Trophoblast cell (in vitro differentiated cells and primary cell): ENCODE data around the gene CENPX.

Source experiments
- DNase-seq, 2 donors: peaks; one replicate each; pipeline ENCODE4 v3.0.0-alpha.2; 2016
- H2AFZ ChIP-seq: 2 replicates; pipeline ENCODE4 v1.6.1; 2013; ENCODE audit warnings: low read length, moderate library complexity, mild to moderate bottlenecking; ENCODE audit not compliant: insufficient read depth, poor library complexity
- H2AK5ac ChIP-seq: 2 replicates; pipeline ENCODE4 v1.6.1; 2013; ENCODE audit warnings: mild to moderate bottlenecking, low read length
- H2BK120ac ChIP-seq: 2 replicates; pipeline ENCODE4 v1.6.1; 2013; ENCODE audit warnings: low read length, mild to moderate bottlenecking, moderate library complexity; ENCODE audit not compliant: insufficient read depth, poor library complexity
- H2BK12ac ChIP-seq: 2 replicates; pipeline ENCODE4 v1.6.1; 2013; ENCODE audit warnings: mild to moderate bottlenecking, low read length, moderate library complexity
- H2BK5ac ChIP-seq: 2 replicates; pipeline ENCODE4 v1.6.1; 2013; ENCODE audit warnings: low read length, low read depth, moderate library complexity, mild to moderate bottlenecking; ENCODE audit not compliant: poor library complexity
- H3K14ac ChIP-seq: 2 replicates; pipeline ENCODE4 v1.6.1; 2013; ENCODE audit warnings: mild to moderate bottlenecking, low read length
- H3K18ac ChIP-seq: 2 replicates; pipeline ENCODE4 v1.6.1; 2013; ENCODE audit warnings: mild to moderate bottlenecking, low read length
- H3K23ac ChIP-seq: 2 replicates; pipeline ENCODE4 v1.6.1; 2013; ENCODE audit warnings: low read length
- H3K27ac ChIP-seq: 2 replicates; pipeline ENCODE4 v1.5.1; 2013; ENCODE audit warnings: low read depth, mild to moderate bottlenecking, inconsistent platforms, low read length, moderate library complexity
- H3K27me3 ChIP-seq: 2 replicates; pipeline ENCODE4 v1.6.1; 2013; ENCODE audit warnings: inconsistent platforms, mild to moderate bottlenecking, low read length, moderate library complexity; ENCODE audit not compliant: insufficient read depth
- H3K36me3 ChIP-seq, 2 experiments: 1 replicate in 1 of 2; 2 replicates in 1 of 2; pipeline ENCODE4 v1.6.1; 2013; ENCODE audit warnings: low read length in 2 of 2, mild to moderate bottlenecking in 2 of 2, moderate library complexity in 1 of 2; ENCODE audit not compliant: insufficient read depth in 2 of 2, control insufficient read depth in 1 of 2
- H3K4ac ChIP-seq: 2 replicates; pipeline ENCODE4 v1.6.1; 2013; ENCODE audit warnings: low read depth, mild to moderate bottlenecking, low read length, moderate library complexity
- H3K4me1 ChIP-seq, 2 experiments: 1 replicate in 1 of 2; 2 replicates in 1 of 2; pipeline ENCODE4 v1.6.1; 2013; ENCODE audit warnings: low read length in 2 of 2, mild to moderate bottlenecking in 2 of 2, moderate library complexity in 1 of 2; ENCODE audit not compliant: insufficient read depth in 2 of 2, control insufficient read depth in 1 of 2
- H3K4me2 ChIP-seq: 2 replicates; pipeline ENCODE4 v1.6.1; 2013; ENCODE audit warnings: inconsistent platforms, mild to moderate bottlenecking, low read length, moderate library complexity
- H3K4me3 ChIP-seq: 2 replicates; pipeline ENCODE4 v1.5.1; 2013; ENCODE audit warnings: mild to moderate bottlenecking, low read depth, low read length, inconsistent platforms
- H3K79me1 ChIP-seq: one replicate; pipeline ENCODE4 v1.6.1; 2013; ENCODE audit warnings: low read length
- H3K79me2 ChIP-seq: 2 replicates; pipeline ENCODE4 v1.6.1; 2013; ENCODE audit warnings: low read length, mild to moderate bottlenecking; ENCODE audit not compliant: control insufficient read depth, insufficient read depth, poor library complexity
- H3K9ac ChIP-seq: 2 replicates; pipeline ENCODE4 v1.6.1; 2013; ENCODE audit warnings: mild to moderate bottlenecking, low read length
- H3K9me3 ChIP-seq: 2 replicates; pipeline ENCODE4 v1.6.1; 2013; ENCODE audit warnings: low read depth, mild to moderate bottlenecking, control low read depth, inconsistent platforms, low read length; ENCODE audit not compliant: insufficient read depth
- H4K12ac ChIP-seq: 2 replicates; pipeline ENCODE4 v1.6.1; 2013; ENCODE audit warnings: low read depth, mild to moderate bottlenecking, low read length, moderate library complexity
- H4K8ac ChIP-seq: 2 replicates; pipeline ENCODE4 v1.6.1; 2013; ENCODE audit warnings: low read depth, mild to moderate bottlenecking, low read length, moderate library complexity
- H4K91ac ChIP-seq: one replicate; pipeline ENCODE4 v1.6.1; 2013; ENCODE audit warnings: low read depth, mild to moderate bottlenecking, low read length, moderate library complexity
- WGBS: extraction: QIAGEN DNeasy Blood & Tissue Kit; methylation state at CpG from one replicate; pipeline ENCODE4 v1.1.7; 2013; ENCODE audit warnings: missing lambda C conversion rate; ENCODE audit not compliant: insufficient read length, insufficient coverage; ENCODE audit errors: extremely low coverage; 5-methylcytosine and 5-hydroxymethylcytosine counted together

The CENPX gene

DNA sequence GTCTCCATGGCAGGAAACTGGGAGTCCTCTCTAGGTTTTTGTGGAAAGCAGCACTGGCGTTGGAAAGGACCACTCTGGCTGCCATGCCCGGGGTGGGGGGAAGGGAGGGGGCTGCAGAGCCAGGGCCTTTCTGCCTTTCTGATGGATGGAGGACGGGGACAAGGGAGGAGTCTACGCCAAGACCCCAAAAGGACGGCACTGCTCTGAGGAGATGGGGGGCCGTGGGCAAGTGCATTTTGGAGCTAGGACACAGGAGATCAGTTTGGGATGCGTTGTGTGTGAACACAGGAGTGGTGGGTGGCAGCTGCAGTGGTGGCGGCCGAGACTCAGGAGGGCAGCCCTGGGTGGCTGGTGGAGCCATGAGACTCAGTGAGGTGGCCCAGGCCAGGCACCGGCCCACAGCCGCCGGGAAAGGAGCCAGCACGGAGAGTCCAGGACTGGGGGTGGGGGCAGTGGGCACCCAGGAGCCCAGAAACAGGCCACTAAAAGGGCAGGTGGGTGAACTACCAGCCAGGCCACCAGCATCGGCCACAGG, 2.0 kb downstream of the CENPX start:
- Histone ChIP-seq H3K79me1 (peaks cover 6% of the 10 kb centered on the region), H3K27ac (no peak overlapping the region), H3K36me3 (peaks cover 14 to 18% of the 10 kb centered on the region in 2 experiments), H2BK12ac (no peak overlapping the region), H4K12ac (no peak overlapping the region), H4K91ac (no peak overlapping the region), H4K8ac (no peak overlapping the region), H3K4me2 (no peak overlapping the region), H3K4me1 (peaks cover 18 to 19% of the 10 kb centered on the region in 2 experiments), H2BK120ac (no peak overlapping the region), H3K23ac (no peak overlapping the region), H2AFZ (no peak overlapping the region), H3K27me3 (no peaks in the 10 kb centered on the region), H3K4me3 (no peak overlapping the region), H3K9me3 (peaks cover 3% of the 10 kb centered on the region), H3K79me2 (peaks cover 8% of the 10 kb centered on the region), H3K9ac (no peak overlapping the region), H2AK5ac (no peak overlapping the region), H3K4ac (no peak overlapping the region), H3K14ac (no peak overlapping the region), H2BK5ac (no peak overlapping the region), H3K18ac (no peak overlapping the region)
- DNase-seq, result no peak
- no CpG with 5 or more reads among the region's 14 CpGs for WGBS

DNA sequence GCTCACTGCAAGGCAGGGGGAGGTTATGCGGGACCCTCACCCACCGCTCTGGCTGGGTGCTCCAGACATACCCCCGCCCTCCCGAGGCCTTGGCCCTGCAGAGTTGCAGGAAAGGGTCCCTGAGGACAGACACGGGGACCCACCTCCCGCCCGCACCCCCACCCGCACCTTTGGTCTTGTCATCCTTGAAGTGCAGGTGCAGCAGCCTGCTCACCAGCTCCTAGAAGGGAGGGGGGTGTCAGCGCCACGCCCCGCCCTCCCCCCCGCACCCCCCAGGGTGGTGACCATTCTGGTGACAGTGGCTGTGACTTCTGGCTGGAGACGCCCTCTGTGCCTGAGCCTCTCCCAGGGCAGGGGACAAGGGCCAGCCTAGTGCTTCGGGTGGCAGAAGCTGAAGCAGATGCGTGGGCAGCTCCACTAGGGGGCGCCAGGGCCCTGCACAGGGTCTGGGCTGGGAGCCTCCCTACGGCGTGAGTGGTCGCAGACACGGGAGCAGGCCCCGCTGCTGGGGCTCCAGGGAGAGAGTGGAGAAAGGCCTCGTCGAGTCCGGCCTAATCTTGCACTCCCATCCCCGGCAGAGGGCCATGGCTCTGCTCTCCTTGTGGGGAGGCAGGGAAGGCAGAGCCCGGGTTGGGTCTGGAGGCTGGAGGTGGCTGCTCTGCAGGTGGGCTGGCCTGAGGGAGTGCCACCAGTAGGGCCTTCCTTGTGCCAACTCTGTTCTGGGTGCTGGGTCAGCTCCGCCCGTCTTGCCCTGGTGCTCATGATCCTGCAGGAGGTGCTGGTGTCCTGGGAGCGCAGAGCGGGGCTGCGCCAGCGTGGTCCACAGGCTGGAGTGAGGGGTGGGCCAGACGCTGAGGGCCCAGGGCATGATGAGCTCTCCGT, 2.7 kb downstream of the CENPX start:
- Histone ChIP-seq H4K8ac (no peak overlapping the region), H3K4me2 (no peak overlapping the region), H3K4me1 (peaks cover 18 to 19% of the 10 kb centered on the region in 2 experiments), H3K79me2 (peaks cover 8% of the 10 kb centered on the region), H3K9ac (no peak overlapping the region), H2BK5ac (no peak overlapping the region), H2BK120ac (no peak overlapping the region), H3K27me3 (no peaks in the 10 kb centered on the region), H3K36me3 (peaks cover 14 to 18% of the 10 kb centered on the region in 2 experiments), H3K27ac (no peak overlapping the region), H3K4ac (no peak overlapping the region), H4K91ac (no peak overlapping the region), H4K12ac (no peak overlapping the region), H3K9me3 (peaks cover 3% of the 10 kb centered on the region), H2AK5ac (no peak overlapping the region), H3K79me1 (peaks cover 6% of the 10 kb centered on the region), H3K23ac (no peak overlapping the region), H2AFZ (no peak overlapping the region), H3K18ac (no peak overlapping the region), H3K14ac (no peak overlapping the region), H2BK12ac (no peak overlapping the region), H3K4me3 (peak overlapping the region; percentile 8)
- DNase-seq, result peak in 1 of 2 donors; percentile 73
- WGBS, result no CpG with 5 or more reads among the region's 34 CpGs

DNA sequence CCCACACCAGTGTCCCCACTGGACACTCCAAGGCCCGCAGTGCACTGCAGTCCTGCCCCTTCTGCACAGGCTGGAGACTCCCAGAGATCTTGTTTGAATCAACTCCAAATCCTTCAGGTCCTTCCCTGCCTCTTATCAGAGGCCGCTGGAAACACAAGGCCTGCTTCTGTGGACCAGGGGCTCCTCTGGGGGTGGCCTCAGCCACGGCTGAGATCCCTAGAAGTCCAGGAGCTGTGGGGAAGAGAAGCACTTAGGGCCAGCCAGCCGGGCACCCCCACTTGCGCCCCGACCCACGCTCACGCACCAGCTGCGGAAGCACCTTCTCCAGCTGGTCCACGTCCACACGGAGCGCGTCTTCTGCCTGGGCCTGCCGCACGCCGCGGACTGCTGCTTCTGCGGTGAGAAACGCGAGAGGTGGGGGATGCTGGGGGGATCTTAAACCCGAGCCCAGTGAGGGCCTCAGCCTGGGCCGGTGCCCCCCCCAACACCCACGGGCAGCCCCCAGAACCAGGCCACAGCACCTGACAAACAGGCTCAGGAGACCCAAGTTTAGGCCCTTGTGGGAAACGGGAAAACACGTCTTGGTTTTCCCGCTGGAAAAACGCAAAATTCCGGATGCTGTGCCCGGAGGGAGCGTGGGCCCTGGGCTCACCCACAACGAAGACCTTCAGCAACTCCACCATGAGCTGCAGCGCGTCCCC, 3.5 kb downstream of the CENPX start:
- peaks cover 6% of the 10 kb centered on the region for H3K79me1 ChIP-seq
- H3K4me1 ChIP-seq, result peaks cover 15 to 16% of the 10 kb centered on the region in 2 experiments
- H3K27ac ChIP-seq, result no peak overlapping the region
- no peak overlapping the region for H2BK12ac ChIP-seq
- no CpG with 5 or more reads among the region's 33 CpGs for WGBS
- H2BK5ac ChIP-seq, result no peak overlapping the region
- no peak overlapping the region for H4K8ac ChIP-seq
- H2BK120ac ChIP-seq, result no peak overlapping the region
- H3K14ac ChIP-seq, result no peak overlapping the region
- peaks cover 8% of the 10 kb centered on the region for H3K79me2 ChIP-seq
- no peak overlapping the region for H4K91ac ChIP-seq
- no peaks in the 10 kb centered on the region for H3K27me3 ChIP-seq
- no peak overlapping the region for H3K4me3 ChIP-seq
- H3K23ac ChIP-seq, result no peak overlapping the region
- H2AK5ac ChIP-seq, result no peak overlapping the region
- H3K4me2 ChIP-seq, result no peak overlapping the region
- no peak overlapping the region for H3K9ac ChIP-seq
- H3K4ac ChIP-seq, result no peak overlapping the region
- peaks cover 3% of the 10 kb centered on the region for H3K9me3 ChIP-seq
- H2AFZ ChIP-seq, result no peak overlapping the region
- no peak overlapping the region for H3K18ac ChIP-seq
- peaks cover 17 to 18% of the 10 kb centered on the region in 2 experiments for H3K36me3 ChIP-seq
- no peak overlapping the region for H4K12ac ChIP-seq
- no peak for DNase-seq

GRCh38 chr17:82018152-82018988, 4.3 kb downstream of the CENPX start:
- Histone ChIP-seq H2BK5ac (no peak overlapping the region), H3K9ac (no peak overlapping the region), H4K91ac (no peak overlapping the region), H3K18ac (no peak overlapping the region), H3K79me2 (peaks cover 5% of the 10 kb centered on the region), H4K8ac (no peak overlapping the region), H3K36me3 (peaks cover 17 to 18% of the 10 kb centered on the region in 2 experiments), H2AK5ac (no peak overlapping the region), H3K23ac (no peak overlapping the region), H2AFZ (no peak overlapping the region), H3K27ac (no peak overlapping the region), H3K27me3 (no peaks in the 10 kb centered on the region), H3K4me2 (no peak overlapping the region), H3K79me1 (peaks cover 8% of the 10 kb centered on the region), H3K4ac (no peak overlapping the region), H3K4me1 (peaks cover 12 to 13% of the 10 kb centered on the region in 2 experiments), H4K12ac (no peak overlapping the region), H3K14ac (no peak overlapping the region), H3K9me3 (peaks cover 2% of the 10 kb centered on the region), H2BK12ac (no peak overlapping the region), H2BK120ac (no peak overlapping the region), H3K4me3 (no peak overlapping the region)
- peak in 1 of 2 donors; percentile 56 for DNase-seq
- WGBS, result no CpG with 5 or more reads among the region's 19 CpGs
